D721Med (cell line): ENCODE measurements around the gene SEC61G.

Experiments
- DNase-seq: peaks from one replicate; pipeline ENCODE4 v3.0.0; 2011; ENCODE audit warnings: low spot score; ENCODE audit not compliant: insufficient read length
- FAIRE-seq: peaks from 2 replicates; lab custom pipeline; 2011; peaks lifted over from hg19 to GRCh38; lab: Jason Lieb, UNC
- TF ChIP-seq, protein P1 (sequence below): IDR thresholded peaks from 2 replicates; pipeline ENCODE4 v1.5.1; 2012; ENCODE audit warnings: mild to moderate bottlenecking, control low read depth; ENCODE audit not compliant: insufficient read depth; ENCODE audit errors: missing control alignments

Gene SEC61G

DNA sequence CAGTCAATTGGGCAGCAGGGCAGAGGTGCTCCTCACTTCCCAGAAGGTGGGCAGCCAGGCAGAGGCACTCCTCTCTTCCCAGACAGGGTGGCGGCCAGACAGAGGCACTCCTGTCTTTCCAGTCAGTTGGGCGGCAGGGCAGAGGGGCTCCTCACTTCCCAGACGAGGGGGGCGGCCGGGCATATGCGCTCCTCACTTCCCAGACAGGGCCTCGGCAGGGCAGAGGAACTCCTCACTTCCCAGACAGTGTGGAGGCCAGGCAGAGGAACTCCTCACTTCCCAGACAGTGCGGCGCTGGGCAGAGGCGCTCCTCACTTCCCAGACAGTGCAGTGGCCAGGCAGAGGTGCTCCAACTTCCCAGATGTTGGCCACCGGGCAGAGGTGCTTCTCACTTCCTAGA, 33.4 kb upstream of the SEC61G start:
- DNase-seq (no peak), FAIRE-seq (no peak)
- TF ChIP-seq, protein P1, sequence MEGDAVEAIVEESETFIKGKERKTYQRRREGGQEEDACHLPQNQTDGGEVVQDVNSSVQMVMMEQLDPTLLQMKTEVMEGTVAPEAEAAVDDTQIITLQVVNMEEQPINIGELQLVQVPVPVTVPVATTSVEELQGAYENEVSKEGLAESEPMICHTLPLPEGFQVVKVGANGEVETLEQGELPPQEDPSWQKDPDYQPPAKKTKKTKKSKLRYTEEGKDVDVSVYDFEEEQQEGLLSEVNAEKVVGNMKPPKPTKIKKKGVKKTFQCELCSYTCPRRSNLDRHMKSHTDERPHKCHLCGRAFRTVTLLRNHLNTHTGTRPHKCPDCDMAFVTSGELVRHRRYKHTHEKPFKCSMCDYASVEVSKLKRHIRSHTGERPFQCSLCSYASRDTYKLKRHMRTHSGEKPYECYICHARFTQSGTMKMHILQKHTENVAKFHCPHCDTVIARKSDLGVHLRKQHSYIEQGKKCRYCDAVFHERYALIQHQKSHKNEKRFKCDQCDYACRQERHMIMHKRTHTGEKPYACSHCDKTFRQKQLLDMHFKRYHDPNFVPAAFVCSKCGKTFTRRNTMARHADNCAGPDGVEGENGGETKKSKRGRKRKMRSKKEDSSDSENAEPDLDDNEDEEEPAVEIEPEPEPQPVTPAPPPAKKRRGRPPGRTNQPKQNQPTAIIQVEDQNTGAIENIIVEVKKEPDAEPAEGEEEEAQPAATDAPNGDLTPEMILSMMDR: no peak

DNA sequence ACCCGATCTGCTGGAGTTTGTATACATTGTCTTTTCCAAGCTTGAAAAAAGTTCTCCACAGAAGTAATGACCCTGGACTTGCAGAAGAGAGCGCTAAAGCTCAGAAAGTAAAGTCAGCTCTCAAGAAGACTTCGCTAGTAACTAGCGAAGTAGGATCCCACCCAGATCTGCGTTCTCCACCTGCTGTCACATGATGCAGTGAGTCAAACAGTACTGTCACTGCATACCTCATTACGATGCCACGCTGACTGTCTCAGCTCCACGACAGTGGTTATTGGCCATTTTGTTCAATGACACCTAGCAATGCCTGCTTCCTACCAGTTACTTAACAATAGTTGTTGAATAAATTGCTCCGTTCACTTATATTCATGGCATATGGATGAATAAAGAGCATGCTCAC, 29.7 kb upstream of the SEC61G start:
- FAIRE-seq (no peak), DNase-seq (no peak)
- TF ChIP-seq, protein P1: peak; percentile 29

DNA sequence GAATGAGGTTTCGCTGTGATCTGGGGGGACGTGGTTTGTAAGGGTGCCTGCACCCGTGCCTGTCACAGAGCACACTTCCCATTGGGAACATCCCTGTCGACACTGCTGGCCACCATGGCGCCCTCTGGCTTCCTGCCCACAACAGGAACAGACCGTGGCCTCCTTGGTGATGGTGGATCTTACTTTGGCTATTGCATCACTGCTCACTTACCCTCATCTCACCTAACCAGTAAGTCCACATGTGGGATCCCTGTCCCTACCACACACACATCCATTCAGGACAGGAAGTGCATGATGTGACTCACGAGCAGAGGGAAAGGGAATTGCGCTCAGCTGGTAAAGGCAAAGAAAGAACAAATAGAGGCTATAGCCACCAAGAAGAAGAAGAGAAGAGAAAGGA, 26.2 kb upstream of the SEC61G start:
- FAIRE-seq (no peak), DNase-seq (no peak)
- TF ChIP-seq, protein P1: no peak

DNA sequence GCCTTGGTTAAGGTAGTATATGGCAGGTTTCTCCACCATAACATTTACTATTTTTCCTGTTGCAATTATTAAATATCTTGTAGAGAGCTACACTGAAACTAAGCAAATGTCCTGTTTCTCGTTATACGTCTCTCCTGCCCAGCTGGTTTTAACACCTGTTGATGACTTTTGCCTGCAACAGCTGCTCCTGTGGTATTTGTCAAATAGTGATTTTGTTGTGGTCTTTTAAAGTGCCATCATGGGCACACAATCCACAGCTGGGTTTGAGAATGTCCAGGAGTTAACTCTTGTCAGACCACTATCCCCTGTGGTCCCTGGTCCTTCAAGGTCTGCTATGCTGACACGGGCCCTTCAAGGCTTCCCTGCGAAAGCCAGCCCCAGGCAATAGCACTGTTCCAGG, 24.9 kb upstream of the SEC61G start:
- FAIRE-seq (no peak), DNase-seq (no peak)
- TF ChIP-seq, protein P1: no peak

DNA sequence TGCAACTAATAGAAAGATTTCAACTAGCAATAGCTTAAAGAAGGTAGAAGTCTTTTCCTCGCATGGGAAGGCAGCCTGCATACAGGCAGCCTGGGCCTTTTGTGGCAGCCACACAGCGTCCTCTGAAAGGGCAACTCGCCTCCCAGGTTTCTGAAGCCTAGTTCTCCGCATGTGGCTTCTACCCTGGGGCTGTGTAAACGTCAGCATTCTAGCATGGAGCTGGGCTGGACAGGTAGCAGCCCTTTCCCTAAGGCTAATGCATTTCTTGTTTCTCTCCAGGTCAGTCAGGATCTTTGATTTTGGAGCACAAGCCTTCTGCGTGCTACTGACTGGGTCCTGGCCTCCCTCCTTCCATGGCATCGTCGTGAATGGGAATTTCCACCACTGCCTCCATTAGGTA, 23.8 kb upstream of the SEC61G start:
- TF ChIP-seq, protein P1: no peak
- DNase-seq: no peak
- no peak for FAIRE-seq

DNA sequence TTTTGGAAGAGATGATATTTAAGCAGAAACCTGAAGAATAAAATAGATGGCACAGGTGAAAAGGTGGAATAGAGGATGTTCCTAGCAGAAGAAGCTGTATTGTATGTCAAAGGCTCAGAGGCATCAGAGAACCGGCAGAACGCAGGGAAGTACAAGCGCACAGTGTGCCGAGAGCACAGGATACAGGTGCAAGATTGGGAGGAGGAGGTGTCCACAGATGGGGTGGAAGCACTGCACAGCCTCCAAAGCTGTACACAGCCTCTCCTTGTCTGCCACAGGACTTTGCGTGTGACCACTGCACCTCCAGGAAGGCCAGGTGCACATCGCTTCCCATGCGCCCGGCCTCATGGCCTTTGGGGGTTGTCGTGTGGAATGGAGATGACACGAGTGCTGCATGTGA, 23.3 kb upstream of the SEC61G start:
- TF ChIP-seq, protein P1: no peak
- DNase-seq (no peak), FAIRE-seq (no peak)

DNA sequence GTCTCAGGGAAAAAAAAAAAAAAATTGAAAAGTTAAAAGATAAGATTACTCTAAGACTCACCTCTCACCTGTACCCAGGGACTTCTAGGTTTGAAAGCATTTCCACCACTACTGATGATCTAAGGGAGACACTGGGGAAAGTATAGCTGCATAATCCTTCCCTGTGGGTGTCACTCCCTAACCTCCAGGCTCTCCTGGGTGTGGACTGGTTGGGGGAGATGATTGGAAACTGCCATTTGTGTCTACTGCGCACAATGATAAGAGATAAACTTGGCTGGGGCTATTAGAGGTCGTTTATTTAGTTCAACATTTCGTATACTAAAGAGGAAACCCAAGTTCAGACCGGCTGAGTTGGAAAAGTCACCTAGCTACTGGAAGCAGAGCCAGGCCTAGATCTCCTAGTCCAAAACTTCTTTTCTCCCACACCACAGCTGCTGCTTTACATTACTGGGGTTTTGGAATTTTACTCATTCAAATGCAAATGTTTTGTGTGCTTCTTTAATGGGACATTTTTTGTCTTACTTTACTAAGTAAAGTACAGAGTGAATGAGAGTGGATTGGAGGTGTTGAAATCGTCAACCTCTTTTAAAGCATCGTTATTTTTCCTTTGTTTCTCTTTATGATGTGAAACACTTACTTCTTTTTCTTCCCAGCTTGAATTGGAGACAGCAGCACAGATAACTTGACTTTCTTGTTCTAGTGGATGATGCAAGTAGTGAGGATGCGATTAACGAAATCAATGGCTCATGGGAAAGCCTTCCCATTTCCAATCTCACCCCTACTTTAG, 22.3 kb upstream of the SEC61G start:
- no peak for FAIRE-seq
- TF ChIP-seq, protein P1: no peak

More for the DNA sequence above, 22.3 kb upstream of the SEC61G start:
- DNase-seq: no peak
